ENCODE results near the gene ANOS1. TPM values are rescaled to one million over a fixed set of nuclear protein-coding genes. Genes with fewer than 3 reads are reported as not detected.

The ANOS1 gene
- total RNA-seq, 1 experiment from 2014 or later: 0.18 TPM

DNA sequence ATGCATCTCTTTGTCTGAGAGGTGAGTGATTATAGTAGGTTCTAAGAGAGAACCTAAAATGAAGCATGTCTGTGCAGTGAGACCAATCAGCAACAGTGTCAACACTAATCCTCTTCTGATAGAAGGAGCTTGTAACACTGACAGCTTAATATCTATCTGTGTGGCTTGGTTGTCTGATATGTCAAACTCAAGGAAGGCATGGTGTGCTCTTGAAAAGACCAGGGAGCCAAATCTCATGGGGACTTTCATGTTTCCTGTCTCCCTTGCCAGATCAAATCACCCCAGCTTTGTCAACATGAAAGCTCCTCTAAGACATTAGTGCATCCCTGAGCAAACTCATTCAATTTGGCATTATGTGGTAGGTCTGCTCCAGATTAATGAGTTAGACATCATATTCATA, 95.4 kb downstream of the ANOS1 start:
- POLR2A ChIA-PET: no interaction called here
- DNase-seq (ENCODE audit: low read depth, low spot score) (no peak), ATAC-seq (no peak)
- in situ Hi-C loops (cut with HindIII; ENCODE audit: low pct_unique_long_range_greater_than_20kb, low sequenced_read_pairs): no loop called here
- no peak overlapping the region for H3K27ac ChIP-seq (ENCODE audit: low read length)
- no peak overlapping the region for H3K4me3 ChIP-seq (ENCODE audit: low read depth in 2 of 2, low read length in 2 of 2)
- no peaks in the 10 kb centered on the region for H3K27me3 ChIP-seq (ENCODE audit: control insufficient read depth, insufficient read depth, low read length)
- no peaks in the 10 kb centered on the region for H3K36me3 ChIP-seq (ENCODE audit: control insufficient read depth, insufficient read depth, low read length)
- H3K9me3 ChIP-seq (ENCODE audit: control insufficient read depth, insufficient read depth, low read depth, low read length): no peaks in the 10 kb centered on the region
- TF ChIP-seq, protein P1, sequence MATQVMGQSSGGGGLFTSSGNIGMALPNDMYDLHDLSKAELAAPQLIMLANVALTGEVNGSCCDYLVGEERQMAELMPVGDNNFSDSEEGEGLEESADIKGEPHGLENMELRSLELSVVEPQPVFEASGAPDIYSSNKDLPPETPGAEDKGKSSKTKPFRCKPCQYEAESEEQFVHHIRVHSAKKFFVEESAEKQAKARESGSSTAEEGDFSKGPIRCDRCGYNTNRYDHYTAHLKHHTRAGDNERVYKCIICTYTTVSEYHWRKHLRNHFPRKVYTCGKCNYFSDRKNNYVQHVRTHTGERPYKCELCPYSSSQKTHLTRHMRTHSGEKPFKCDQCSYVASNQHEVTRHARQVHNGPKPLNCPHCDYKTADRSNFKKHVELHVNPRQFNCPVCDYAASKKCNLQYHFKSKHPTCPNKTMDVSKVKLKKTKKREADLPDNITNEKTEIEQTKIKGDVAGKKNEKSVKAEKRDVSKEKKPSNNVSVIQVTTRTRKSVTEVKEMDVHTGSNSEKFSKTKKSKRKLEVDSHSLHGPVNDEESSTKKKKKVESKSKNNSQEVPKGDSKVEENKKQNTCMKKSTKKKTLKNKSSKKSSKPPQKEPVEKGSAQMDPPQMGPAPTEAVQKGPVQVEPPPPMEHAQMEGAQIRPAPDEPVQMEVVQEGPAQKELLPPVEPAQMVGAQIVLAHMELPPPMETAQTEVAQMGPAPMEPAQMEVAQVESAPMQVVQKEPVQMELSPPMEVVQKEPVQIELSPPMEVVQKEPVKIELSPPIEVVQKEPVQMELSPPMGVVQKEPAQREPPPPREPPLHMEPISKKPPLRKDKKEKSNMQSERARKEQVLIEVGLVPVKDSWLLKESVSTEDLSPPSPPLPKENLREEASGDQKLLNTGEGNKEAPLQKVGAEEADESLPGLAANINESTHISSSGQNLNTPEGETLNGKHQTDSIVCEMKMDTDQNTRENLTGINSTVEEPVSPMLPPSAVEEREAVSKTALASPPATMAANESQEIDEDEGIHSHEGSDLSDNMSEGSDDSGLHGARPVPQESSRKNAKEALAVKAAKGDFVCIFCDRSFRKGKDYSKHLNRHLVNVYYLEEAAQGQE (IDR thresholded peaks at IDR 0.05; ENCODE audit: insufficient read depth in 1 of 2, low read depth in 2 of 2, low read length in 1 of 2): no peak
- TF ChIP-seq, protein P2, sequence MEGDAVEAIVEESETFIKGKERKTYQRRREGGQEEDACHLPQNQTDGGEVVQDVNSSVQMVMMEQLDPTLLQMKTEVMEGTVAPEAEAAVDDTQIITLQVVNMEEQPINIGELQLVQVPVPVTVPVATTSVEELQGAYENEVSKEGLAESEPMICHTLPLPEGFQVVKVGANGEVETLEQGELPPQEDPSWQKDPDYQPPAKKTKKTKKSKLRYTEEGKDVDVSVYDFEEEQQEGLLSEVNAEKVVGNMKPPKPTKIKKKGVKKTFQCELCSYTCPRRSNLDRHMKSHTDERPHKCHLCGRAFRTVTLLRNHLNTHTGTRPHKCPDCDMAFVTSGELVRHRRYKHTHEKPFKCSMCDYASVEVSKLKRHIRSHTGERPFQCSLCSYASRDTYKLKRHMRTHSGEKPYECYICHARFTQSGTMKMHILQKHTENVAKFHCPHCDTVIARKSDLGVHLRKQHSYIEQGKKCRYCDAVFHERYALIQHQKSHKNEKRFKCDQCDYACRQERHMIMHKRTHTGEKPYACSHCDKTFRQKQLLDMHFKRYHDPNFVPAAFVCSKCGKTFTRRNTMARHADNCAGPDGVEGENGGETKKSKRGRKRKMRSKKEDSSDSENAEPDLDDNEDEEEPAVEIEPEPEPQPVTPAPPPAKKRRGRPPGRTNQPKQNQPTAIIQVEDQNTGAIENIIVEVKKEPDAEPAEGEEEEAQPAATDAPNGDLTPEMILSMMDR (IDR thresholded peaks at IDR 0.05): no peak
- no peak for TF ChIP-seq POLR2AphosphoS5 (IDR thresholded peaks at IDR 0.05; ENCODE audit: low read depth, low read length)
- no peak for TF ChIP-seq SIN3A (IDR thresholded peaks at IDR 0.05; ENCODE audit: borderline replicate concordance, insufficient read depth, low read depth, low read length)
- no peak for TF ChIP-seq TCF7L2 (IDR thresholded peaks at IDR 0.05; ENCODE audit: low read depth, low read length)
- CTCF ChIA-PET: no interaction called here
- no TSS peak for BruUV-seq (replicated peaks)
- intact Hi-C loops (cut with micrococcal nuclease; ENCODE audit: unreplicated experiment): no loop called here
- no peaks in the 10 kb centered on the region for H3K4me1 ChIP-seq (ENCODE audit: control insufficient read depth, insufficient read depth, low read length)

DNA sequence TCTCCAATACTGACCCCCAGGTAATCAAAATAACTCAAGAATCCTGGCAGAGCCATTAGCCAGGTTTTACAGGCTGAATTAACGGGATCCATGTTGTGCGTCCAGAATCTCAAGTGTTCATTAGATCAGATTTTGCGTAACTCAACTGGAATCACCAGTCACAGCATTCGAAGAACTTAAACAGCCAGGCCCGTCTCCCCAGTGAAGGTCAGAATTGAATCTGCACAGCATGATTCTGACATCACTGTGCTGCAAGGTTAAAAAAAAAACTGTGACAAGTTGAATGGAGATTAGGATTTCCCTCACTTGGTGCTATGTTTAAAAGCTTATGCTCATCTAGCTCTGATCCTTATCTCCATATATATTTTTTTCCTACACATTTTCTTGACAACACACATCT, 96.1 kb downstream of the ANOS1 start:
- TF ChIP-seq POLR2AphosphoS5 (IDR thresholded peaks at IDR 0.05; ENCODE audit: low read depth, low read length) (no peak), SIN3A (IDR thresholded peaks at IDR 0.05; ENCODE audit: borderline replicate concordance, insufficient read depth, low read depth, low read length) (no peak), TCF7L2 (IDR thresholded peaks at IDR 0.05; ENCODE audit: low read depth, low read length) (no peak)
- TF ChIP-seq, protein P1 (IDR thresholded peaks at IDR 0.05; ENCODE audit: insufficient read depth in 1 of 2, low read depth in 2 of 2, low read length in 1 of 2): no peak
- TF ChIP-seq, protein P2 (IDR thresholded peaks at IDR 0.05): no peak
- Histone ChIP-seq H3K27ac (ENCODE audit: low read length) (no peak overlapping the region), H3K36me3 (ENCODE audit: control insufficient read depth, insufficient read depth, low read length) (no peaks in the 10 kb centered on the region), H3K4me3 (ENCODE audit: low read depth in 2 of 2, low read length in 2 of 2) (no peak overlapping the region), H3K9me3 (ENCODE audit: control insufficient read depth, insufficient read depth, low read depth, low read length) (no peaks in the 10 kb centered on the region), H3K4me1 (ENCODE audit: control insufficient read depth, insufficient read depth, low read length) (no peaks in the 10 kb centered on the region), H3K27me3 (ENCODE audit: control insufficient read depth, insufficient read depth, low read length) (no peaks in the 10 kb centered on the region)
- intact Hi-C loops (cut with micrococcal nuclease; ENCODE audit: unreplicated experiment): no loop called here
- CTCF ChIA-PET: no interaction called here
- DNase-seq (ENCODE audit: low read depth, low spot score): no peak
- in situ Hi-C loops (cut with HindIII; ENCODE audit: low pct_unique_long_range_greater_than_20kb, low sequenced_read_pairs): no loop called here
- no TSS peak for BruUV-seq (replicated peaks)
- ATAC-seq: no peak
- POLR2A ChIA-PET: no interaction called here

All from Panc1 (cell line).